Measurements from ENCODE around the gene ADTRP.

ADTRP gene

DNA sequence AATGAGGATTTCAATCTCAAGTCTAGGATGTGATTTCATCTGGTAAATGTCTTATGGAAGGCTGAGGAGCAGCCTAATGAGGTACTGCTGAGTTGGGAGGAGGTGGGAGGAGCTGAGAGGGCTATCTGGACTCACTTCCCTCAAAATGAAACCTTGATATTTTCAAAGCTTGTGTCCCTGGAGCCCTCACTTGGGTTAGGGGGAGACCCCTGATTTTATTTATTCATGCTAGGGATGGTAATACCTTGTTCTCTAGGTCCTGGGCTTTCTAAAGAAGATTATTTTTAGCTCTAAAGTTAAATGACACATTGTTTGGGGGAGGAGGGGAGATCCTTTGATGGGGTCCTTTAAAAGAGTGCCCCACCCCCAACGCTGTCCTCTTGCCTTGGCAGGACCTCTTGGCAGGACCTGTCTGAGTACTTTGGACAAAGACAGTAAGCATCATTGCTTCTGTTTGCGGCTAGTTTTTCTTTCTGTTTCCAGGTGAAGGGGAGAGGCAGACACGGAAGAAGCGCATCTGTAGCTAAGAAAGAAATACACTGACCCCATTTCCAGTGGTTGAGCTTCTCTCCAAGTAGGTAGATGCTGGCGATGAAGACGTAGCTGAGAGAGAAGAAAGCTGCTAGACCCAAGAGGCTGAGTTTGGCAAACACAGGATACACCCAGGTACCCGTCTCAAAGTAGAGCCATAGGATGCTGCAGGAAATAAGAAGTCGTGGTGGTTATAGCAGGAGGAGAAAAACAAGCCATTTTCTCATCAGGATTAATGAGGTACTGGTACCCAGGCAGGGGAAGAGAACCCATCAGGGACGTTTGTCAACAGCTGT, 55.6 kb downstream of the ADTRP start:
- no peak for DNase-seq

DNA sequence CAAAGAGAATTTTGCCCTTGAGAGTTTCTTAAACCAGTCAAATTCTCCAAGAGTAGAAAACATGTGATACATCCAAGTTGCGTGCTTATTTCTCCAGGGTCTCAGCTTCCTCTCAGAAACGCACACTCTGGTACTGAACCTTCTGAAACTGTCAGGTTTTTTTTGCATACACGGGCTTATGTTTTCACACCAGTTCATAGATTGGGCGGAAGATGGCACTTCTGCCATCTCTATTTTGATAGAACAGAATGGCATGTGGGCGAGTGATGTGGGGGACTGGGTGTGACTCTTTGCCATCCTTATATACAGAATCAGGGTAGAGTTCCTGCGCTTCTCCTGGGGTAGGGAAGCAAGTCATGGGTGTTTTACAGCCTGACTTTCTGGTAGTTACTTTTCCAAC, 56.4 kb downstream of the ADTRP start:
- peak; percentile 36 for DNase-seq

- DNase-seq = no peak
Measured at GRCh38 chr6:11718463-11718862, 60.1 kb downstream of the ADTRP start.

DNA sequence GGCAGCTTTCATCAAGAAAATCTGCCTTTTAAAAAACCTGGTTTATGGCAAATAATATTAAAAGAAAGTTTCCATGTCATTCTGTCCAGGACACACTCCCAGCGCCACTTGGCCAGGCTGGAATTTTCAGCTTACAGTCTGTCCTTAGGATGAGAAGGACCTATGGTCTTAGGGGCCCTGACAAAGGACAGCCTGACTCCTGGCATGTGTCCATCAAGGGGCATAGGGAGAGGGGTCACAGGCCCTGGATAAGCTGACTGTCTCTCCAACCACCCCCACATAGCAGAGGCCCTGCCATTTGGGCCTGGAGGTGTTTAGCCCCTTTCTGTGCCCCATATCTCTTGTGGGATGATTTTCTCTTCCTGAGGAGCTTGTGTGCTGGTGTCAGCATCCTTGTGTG, 60.6 kb downstream of the ADTRP start:
- DNase-seq = no peak

- DNase-seq = no peak
Measured at GRCh38 chr6:11714798-11715285, 63.8 kb downstream of the ADTRP start.

- DNase-seq = peak; percentile 55
Measured at GRCh38 chr6:11714116-11714797, 64.3 kb downstream of the ADTRP start.

- peak; percentile 49 for DNase-seq
Measured at GRCh38 chr6:11712760-11713159, 65.8 kb downstream of the ADTRP start.

DNA sequence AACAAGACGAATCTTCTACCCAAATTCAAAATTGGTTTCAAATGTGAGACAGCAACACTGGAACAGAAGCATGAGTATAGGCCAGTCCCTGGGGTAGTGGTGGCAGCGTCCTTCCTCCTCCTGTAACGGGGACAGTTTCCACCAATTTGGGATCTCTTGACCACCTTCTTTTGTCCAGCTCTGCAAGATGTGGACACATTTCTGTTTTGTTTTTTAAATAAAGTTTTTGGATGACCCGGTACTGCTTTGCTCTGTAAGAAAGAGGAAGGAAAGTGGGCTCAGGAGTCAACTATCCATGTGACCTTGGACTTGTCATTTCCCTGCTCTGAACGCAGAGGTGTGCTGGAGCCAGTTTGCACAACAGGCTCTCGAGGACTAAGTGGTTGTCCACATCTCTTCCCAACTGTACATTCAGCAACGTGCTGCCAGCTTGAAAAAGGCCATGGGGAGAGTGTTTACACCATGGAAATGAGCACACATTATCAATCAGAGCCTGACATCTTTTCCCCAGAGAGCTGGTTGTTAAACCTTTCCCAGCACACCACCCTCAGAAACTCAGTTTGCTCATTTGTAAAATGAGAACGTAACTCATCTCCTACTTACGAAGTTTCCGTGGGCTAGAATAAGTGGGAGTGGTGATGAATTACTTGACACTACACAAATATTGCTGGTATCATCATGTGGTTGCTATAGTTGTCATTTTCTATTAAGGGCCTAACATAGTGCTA, 66.5 kb downstream of the ADTRP start:
- DNase-seq = peak; percentile 62

- peak; percentile 84 for DNase-seq
Measured at GRCh38 chr6:11711003-11711983, 67.3 kb downstream of the ADTRP start.

DNA sequence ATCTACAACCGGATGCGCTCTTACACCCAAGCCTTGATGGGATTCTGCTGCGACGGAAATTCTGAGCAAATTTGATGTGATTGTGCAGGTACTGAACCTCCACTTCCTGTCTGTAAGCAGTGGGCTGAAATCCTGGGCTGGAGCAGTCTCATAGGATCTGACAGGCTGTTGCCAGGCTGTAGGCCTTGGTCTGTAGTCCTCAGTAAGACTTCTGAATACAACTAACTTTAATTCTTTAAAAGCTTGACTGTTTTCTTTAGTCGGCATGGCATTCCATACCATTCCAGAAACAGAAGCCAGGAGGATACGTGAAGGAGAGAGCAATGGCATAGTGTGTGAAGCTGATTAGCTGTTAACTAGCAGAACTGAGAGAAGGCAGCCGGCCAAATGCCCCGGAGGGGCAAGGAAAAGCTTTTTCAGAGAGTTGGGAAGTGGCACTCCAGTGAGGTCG, 68.3 kb downstream of the ADTRP start:
- DNase-seq = peak; percentile 68

- DNase-seq = no peak
Measured at GRCh38 chr6:11706171-11706570, 72.4 kb downstream of the ADTRP start.

DNA sequence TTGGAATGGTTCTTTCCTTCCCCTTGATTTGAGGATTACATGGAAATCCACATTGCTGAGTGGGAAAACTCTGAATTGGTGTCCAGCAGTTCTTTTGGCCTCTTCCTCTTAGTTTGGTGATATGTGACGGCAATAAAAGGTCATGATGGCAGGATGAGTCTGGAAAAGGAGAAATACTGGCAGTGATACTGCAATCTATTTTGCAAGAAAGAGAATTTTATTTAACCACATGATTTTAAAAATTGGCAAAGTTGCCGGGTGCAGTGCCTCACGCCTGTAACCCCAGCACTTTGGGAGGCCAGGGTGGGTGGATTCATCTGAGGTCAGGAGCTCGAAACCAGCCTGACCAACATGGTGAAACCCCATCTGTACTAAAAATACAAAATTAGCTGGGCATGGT, 73.1 kb downstream of the ADTRP start:
- DNase-seq = no peak

DNA sequence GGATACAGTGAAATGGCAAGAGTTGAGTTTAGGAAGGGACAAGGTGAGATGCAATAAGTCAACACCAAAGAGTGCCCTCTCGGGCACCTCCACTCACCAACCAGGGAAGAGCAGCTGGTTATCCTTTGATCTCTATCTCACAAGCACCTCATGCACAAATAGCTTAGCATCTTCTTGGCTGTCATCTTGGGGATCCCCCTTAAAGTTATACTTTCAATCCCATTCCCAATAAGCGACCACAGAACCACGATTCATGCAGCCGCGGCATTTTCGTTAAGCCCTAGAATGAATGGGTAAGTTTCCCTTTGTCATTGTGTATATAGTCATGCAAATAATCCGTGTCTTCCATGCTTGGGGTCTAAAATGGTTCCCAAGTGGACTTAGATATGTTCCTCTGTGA, 73.5 kb downstream of the ADTRP start:
- DNase-seq = peak; percentile 23

- no peak for DNase-seq
Measured at GRCh38 chr6:11703725-11704124, 74.9 kb downstream of the ADTRP start.

GRCh38 chr6:11702500-11703130, 76.0 kb downstream of the ADTRP start:
- no peak for DNase-seq

- no peak for DNase-seq
Measured at GRCh38 chr6:11702089-11702488, 76.5 kb downstream of the ADTRP start.

DNA sequence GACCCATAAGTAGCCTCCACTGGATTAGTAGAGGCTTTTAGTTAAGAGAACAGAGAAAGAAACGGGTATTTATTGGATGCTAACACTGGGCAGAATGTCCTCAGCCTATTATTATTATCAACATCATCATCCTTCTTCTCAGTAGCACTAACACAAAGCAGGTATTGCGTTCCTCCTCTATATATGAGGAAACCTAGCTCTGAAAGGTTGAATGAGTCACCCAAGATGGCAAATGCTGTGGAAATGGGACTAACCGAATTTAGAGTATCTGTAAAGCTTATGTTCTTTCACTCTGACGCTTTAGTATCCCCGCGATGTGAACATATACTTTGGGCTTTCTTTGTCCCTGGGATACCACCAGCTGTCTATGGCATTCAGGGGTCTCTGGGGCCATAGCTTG, 77.0 kb downstream of the ADTRP start:
- no peak for DNase-seq

GRCh38 chr6:11700118-11700718, 78.4 kb downstream of the ADTRP start:
- DNase-seq = peak; percentile 52

DNA sequence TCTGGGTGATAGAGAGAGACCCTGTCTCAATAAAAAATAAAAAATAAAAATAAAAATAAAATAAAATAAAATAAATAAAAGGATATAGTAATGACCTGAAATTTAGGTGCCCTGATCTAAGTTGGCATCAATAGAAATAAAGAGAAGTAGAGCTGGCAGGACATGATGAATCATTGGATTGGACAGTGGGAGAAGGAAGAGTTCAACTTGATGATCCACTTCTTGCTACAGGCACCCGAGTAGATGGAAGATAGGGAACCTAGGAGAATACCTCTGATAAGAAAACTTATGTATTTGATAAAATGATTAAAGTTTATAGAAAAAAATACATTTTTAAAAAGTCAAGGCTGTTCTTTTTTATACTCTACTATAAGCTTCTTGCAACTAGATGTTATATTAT, 79.0 kb downstream of the ADTRP start:
- no peak for DNase-seq

DNA sequence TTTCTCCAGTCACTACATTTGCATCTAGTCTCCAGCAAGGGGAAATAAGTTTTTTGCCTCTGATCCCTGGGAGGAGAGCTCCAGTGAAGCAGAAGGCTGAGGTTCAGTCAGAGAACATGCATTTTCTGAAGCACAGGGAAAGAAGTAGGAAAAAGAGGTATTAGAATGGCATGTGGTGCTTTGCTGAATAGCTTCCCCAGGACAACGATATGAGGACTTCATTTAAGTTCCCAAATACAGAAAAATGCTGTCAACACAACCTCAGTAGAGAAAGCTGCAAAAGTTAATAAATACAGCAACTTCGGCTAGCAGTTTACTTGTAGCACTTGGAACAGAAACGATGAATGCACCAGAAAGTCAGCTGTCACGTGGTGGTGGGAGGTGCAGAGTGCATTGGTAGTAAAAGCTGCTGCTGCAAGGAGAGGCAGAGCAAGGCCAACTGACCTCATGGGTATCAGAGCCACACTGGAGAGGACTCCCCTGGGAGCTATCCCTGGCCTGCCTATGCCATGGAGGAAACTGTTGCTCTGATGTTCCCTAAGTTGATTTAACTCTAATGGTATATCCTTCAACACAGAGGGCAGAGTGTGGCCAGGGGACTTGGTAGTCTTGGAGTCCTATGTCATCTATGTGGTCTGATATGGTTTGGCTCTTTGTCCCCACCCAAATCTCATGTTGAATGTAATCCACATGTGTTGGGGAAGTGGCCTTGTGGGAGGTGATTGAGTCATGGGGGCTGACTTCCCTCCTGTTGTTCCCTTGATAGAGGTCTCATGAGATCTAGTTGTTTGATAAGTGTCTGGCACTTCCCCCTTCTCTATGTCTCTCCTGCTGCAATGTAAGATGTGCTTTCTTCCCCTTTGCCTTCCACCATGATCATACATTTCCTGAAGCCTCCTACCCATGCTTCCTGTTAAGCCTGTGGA, 85.9 kb downstream of the ADTRP start:
- no peak for DNase-seq

Measured in activated CD4-positive, alpha-beta T cell treated with anti-CD3 and anti-CD28 coated beads, Interleukin-2, Interleukin-6, amounts not matched to agents 100 ng/mL and 50 ng/mL, durations not matched to agents 16 hours and 8 hours (primary cell).